Activated CD4-positive, alpha-beta T cell treated with anti-CD3 and anti-CD28 coated beads for 4 hours (primary cell): ENCODE data around the gene PSMA2.

ENCODE experiments used
- DNase-seq, 2 donors: peaks; one replicate each; pipeline ENCODE4 v3.0.0-alpha.2; 2020

The PSMA2 gene

DNA sequence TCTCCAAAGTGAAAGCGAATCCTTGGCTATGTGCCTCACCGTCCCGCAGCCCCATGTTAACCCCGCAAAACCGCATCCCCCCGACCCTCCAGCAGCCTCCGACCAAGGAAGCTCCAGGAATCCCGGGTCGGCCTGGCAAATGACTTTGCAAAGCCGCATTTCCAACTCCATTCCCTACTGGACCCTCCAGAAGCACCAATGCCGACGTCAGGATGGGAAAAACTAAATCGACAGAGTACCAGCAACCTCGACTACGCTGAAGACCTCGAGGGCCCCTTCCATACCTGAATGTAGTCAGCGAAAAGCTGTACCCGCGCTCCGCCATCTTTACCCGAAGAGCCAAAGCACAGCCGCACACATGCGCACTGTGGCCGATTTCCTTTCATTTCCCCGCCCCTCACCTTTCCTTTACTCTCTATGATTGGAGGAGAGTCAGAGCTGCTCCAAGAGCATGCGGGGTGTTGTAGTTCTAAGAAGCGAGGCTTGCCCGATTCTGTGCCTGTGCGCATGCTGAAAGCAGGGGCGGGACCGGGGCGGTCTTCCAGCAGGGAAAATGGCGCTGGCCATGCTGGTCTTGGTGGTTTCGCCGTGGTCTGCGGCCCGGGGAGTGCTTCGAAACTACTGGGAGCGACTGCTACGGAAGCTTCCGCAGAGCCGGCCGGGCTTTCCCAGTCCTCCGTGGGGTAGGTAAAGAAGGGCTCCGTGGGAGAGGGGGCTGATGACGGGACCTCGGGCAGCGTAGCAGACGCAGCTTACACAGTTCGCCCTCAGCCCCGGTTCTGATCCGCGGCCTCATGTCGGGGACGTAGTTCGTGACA, at the start of gene PSMA2, which contains the start of gene MRPL32:
TSS of gene PSMA2 (minus strand) at position 341 of the 818 bp plus-strand sequence. CDS start at position 325, 16 bp downstream.
TSS of gene MRPL32 (plus strand) at position 543 of the 818 bp plus-strand sequence. CDS start at position 554, 11 bp downstream.
- peak; percentile 92 to 93 for DNase-seq

DNA sequence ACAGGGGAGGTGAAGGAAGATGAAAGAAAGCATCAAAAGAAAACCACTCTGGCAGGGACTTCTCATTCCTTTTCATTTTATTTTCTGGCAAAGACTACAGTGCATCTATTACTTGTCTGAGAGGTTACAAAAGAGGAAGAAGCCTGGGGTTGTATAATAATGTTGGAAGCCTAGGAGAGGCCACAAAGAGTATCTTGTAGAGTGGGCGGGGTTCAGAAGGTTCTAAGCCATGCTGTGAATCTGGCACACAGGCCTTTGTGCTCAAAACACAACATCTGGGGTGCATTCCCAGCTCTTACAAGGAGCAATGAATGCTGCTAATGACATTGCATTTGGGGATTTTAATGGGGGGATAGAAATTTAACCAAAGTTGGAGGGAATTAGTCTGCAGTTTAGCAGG, 49.6 kb upstream of the PSMA2 start:
- no peak for DNase-seq

DNA sequence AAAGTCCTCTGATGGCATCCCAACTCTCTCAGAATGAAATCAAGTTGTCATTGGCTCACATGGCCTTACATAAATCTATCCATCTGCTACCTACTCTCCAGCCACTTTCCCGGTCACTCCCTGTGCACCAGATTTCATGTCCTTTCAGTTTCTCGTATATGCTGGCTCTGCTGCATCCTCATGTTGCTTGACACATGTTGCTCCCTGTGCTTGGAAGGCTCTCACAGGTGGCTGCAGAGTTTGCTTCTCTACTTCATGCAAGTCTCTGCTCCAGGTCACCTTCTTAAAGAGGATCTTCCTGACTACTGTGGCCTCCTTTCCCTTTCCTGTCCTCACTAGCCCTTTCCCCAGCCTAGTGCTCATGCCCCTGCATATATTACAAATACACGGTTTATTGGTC, 48.5 kb upstream of the PSMA2 start:
- no peak for DNase-seq

DNA sequence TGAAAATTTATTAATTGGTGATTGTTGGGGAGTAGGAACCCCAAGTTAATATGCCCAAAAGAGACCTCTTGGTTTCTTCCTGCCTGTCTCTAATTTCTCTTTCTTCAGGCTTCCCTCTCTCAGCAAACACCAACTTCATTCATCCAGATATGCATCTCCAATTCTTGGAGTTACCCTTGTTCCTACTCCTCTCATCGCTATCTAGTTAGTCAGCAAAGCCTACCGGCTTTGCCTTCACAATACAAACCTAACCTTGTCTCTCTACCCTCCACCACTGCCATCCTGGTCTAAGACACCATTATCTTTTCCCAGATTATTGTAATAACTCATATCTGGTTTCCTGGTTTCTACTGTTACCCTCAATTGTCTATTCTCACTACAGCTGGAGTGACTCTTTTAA, 48.1 kb upstream of the PSMA2 start:
- no peak for DNase-seq

DNA sequence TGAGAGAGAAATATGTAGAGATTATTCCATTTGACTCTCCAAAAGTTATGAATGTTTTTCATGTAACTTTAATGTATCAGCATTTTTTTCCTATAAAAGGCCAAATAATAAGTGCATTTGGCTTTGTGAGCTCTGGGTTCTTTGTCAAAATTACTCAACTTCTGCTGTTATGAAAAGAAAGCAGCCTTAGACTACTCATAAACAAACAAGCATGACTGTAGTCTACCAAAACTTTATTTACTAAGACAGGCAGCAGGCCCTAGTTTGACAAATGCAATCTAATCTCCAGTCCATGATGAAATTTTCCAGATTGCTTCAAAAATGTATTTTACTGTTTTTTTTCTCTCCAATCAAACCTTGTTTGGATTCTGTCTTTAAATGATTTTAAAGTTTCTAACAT, 46.5 kb upstream of the PSMA2 start:
- no peak for DNase-seq

DNA sequence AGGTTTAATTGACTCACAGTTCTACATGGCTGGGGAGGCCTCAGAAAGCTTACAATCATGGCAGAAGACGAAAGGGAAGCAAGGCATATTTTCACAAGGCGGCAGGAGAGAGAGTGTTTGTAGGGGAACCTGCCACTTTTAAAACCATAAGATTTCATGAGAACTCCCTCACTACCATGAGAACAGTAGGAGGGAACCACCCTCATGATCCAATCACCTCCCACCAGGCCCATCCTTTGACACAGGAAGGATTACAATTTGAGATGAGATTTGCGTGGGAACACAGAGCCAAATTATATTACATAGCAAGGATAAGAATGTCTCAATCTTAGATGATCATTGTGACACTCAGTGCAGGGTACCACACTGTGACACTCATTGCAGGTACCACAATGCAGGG, 44.4 kb upstream of the PSMA2 start:
- DNase-seq = no peak

DNA sequence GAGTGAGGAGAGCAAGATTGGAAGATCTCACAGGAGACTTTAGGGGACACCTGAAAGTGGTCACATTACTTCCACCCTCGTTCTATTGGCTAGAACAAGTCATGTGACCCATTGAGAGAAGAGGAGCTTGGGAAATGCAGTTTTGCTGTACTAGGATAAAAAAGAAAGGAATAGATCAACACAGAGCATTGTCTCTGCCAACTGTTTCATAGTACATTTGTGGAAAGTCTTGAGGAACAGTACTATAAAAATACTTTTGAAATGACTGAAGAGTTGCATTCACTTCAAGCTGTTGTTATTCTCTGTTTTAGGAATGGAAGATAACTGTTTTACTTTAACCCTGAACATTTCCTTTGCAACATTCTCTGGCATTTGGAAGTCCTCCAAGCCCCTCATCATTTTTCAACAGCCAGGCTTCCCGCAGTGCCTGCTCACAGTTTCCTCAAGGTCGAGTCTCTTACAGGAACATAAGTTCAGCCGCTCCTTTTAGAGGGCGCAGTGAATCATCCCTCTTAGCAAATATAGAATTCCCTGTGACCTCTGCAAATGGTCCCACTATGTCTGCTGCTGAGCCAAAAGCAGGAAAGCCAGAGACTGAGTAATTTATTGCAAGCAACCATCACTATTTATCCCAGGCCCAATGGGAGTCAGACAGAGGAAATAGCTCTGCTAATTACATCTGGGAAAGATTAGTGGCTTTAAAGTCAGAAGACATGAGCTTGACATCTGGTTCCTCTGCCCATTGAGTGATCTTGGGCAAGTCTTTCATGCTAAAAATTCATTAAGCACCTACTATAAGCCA, 40.9 kb upstream of the PSMA2 start:
- DNase-seq = no peak

DNA sequence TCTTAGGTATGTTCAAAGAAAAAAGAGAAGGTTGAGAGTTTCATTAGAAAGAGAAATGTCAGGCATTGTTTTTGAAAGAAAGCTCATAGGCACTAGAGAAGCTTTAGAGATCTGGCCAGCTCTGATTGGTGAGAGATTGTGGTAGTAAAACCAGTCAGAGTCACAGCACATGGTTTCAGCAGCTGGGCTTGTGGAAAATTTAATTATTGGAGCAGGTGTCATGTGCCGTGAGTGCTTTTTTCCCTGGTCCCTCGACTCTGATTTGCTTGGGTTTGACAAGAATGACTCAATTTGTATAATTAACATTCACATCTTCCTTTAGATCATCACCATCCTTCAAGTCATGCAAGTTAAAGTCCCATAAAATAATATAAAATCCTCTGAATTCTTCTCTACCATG, 35.4 kb upstream of the PSMA2 start:
- DNase-seq = no peak

DNA sequence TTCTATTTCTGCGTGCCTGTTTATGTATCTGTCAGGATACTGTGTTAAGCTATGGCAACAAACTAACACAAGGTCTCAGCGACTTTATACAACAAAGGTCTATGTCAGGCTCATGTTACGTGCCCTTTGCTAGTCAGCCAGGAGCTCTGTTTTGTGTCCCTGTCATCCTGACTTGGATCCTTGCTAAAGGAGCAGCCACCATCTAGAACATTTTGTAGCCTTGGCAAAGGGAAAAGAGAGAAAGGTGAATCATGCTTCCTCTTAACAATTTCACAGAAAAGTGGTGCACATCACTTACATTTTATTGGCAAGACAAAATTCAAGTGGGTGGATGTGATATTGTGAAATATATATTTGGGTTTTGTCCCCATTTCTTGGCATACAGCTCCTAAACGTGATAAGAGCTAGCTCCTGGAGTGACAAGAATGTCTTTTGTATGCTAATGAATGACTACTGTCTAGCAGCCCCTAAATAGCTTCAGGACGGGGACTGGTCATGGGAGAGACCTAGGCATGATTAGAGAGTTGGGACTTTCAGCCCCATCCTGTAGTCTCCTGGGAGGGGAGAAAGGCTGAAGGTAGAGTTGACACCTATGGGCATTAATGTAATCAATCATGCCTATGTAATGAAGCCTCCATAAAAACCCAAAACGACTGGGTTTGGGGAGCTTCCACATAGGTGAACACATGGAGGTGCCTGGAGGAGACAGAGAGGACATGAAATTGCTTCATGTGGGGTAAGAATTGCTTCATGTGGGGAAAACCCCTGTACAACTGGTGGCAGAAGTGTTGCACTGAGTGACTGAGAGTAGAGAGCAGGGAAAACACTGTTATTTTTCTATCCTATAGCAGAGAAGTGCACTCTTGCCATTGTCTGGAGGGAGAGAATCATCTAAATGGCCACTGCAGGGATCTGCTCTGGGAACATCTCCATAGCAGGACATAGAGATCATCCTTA, 33.2 kb upstream of the PSMA2 start:
- DNase-seq = no peak

DNA sequence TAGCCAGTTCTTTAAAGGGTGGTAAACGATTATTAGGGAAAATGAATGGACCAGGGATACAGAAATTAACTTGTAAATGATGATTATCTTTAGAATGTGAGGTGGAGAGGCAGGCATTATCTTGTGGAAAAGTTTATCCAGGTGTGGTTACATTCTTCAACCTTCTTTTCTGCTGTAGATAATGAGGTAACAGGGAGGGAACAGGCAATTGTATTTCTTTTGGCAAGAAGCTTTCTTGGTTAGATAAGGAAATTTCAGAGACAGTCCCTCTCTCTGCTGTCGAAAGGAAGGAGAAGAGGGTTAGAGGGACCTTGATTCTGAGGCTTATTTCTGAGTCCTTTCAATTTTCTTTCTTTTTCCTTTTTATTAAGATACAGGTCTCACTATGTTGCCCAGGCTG, 32.3 kb upstream of the PSMA2 start:
- DNase-seq = no peak

DNA sequence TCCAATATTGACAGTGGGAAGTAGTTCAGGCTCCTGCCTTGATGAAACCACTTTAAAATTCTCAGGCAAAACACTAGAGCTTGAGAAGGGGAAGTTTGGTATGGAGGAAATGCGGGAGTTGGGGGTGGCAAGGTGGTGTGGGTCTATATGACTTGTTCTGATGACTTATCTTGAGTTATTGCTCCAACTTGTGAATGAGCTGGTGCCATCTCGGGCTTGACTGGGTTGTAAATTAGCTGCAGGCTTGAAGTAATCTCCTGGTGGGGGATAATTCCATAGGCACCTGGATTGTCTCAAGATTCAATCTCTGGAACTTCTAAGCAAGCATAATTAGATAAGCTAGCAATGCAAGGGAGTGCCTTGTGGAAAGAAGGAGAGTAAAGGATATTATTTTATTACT, 29.2 kb upstream of the PSMA2 start:
- DNase-seq = no peak

DNA sequence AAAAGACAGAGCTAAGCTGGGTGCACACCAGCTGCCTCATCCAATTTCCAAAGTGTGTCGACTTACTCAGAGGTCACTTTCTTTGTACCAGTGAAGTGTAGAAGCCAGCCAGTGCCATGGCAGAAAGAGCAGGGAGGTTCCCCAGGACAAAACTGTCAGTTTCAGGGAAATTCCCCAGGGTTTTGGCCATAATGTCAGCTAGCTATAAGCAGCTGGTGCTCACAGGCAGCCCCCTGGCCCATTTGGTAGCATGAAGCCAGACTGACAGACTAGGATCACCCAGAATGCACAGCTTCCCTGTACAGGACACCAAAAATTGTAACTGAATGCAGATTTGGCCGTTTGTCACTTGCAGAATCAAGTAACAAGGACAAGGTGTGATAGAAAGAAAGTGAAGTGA, 28.8 kb upstream of the PSMA2 start:
- DNase-seq = no peak

DNA sequence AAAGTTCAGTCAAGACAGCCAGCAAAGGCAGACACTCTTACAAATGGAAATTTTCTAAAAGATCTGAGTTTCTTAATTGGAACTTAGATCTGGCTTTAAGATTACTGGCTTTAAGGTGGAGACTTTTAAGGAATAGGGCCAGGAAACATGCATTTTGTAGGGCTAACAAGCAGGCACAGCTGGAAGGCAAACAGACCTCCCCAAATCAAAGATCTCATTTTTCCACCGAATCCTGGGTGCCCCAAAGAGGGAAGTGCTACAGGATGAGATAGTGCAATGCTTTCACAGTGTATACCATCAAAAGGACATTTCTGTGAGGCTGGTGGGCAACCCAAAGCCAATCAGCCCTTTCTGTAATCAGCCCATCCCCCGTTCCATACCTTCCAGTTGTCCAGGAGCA, 27.6 kb upstream of the PSMA2 start:
- no peak for DNase-seq

DNA sequence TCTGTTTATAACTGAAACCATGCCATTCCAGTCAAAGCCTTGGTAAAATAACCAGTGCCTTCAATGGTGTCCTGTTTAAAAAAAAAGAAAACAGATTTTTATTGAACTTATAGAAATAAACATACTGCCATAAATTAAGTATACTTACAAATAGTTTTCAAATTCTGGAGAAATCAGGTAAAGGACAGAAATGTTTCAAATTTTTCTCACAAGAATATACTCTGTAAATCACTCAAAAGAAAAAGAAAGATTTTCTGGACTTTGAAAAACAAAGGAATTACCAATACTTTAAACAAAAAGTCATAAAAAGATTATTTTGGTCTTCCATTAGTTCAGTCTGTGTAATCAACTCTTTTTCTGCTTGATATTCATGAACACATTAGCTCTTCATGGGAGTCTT, 24.1 kb upstream of the PSMA2 start:
- no peak for DNase-seq

DNA sequence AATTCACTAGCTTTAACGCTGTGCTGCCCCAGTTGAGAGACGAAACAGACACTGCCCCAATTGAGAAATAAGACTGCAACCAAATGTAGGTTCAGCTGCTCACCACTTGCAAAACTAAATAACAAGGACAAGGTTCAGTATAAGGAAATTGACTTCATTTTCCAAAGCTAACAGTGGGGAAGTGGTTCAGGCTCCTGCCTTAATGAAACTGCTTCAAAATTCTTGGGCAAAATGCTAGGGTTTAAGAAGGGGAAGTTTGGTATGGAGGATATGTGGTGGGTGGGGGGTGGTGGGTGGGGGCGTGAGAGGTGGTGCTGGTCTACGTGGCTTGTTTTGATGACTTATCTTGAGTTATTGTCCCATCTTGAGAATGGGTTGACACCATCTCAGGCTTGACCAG, 22.0 kb upstream of the PSMA2 start:
- no peak for DNase-seq

DNA sequence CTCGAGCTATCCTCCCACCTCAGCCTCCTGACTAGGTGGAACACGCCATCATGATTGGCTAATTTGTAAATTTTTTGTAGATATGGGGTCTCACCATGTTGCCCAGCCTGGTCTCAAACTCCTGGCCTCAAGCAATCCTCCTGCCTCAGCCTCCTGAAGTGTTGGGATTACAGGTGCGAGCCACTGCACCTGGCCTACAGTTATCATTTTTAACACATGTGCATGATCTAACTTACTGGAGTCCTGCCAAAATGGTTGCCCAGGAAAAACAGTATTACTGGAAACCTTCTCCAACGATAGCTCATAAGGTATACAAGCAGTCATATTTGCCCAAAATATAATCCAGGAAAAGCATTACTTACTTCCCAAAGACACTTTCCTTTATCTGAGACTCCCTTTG, 20.4 kb upstream of the PSMA2 start:
- DNase-seq = no peak

DNA sequence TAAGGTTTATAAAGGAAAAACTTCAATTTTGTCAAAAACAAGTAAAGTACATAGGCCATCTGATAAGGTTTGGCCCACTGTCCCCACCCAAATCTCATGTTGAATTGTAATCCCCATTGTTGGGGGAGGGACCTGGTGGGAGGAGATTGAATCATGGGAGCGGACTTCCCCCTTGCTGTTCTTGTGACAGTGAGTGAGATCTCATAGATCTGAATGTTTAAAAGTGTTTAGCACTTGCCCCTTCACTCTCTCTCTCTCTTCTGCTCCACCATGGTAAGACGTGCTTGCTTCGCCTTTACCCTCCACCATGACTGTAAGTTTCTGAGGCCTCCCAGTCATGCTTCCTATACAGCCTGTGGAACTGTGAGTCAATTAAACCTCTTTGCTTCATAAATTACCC, 18.4 kb upstream of the PSMA2 start:
- DNase-seq = no peak

DNA sequence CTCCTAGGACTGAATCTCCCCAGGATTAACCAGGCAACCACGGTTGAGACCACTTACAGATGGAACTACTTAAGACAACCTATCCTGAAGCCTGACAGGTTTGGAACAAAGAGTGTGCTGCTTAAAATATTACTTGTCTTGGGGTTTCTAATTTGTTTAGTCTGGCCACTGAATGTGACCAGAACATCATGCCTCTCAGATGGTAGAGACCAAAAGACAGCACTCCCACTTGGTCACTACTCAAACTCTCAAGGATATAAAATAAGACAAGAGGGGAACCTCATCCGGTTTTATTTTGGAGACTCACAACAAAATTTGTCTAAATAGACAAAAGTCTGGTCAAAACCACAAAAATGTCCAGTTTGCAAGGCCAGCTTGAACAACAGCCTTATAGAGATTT, 15.5 kb upstream of the PSMA2 start:
- DNase-seq = no peak

DNA sequence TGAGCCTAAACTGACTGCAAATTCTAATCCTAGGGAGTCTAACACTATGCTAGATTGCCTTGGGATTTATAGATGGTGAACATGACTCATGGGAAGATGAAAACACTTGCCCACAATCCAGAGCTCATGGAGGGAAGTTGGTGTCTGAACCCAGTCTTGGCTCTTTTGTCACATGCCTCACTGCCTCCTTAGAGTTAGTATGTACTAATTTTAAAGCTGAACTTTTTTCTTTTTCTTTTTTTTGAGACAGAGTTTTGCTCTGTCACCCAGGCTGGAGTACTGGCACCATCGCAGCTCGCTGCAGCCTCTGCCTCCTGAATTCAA, 14.6 kb upstream of the PSMA2 start:
- DNase-seq = no peak

DNA sequence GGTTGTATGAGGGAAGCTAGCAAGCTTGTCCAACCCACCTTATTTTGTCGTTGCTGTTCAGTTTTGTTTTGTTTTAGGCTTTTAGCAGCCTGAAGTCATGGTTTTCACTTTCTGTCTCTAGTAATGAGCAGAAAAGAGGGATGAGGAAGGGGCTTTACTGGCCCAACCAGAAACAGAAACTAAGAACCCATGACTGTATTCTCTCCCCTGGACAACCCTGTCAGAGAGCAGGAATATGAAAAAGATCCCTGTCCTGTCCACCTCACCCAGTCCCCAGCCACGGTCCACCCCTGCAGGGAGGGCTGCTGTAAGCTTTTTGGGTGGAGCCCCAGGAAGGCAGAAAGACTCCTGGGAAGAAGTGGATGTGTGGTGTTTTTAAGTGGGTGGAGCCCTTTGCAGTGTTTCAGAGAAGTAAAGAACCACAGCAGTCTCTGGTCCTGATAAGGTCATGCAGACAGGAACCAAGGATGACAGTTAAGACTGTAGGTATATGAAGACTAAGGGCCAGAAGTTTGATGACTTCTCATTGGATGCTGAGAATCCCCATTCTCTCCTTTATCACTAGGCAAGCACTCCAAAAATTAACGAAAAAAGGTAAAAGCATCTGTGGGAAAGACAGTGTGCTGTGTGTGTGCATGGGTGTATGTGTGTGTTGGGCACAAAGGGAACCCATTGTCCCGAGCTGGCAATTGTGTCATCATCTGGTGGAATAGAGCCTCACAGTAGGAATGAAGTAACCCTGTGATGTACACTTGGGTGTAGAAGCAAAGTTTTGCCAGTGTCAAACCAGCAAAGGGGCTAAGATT, 14.1 kb upstream of the PSMA2 start:
- no peak for DNase-seq

DNA sequence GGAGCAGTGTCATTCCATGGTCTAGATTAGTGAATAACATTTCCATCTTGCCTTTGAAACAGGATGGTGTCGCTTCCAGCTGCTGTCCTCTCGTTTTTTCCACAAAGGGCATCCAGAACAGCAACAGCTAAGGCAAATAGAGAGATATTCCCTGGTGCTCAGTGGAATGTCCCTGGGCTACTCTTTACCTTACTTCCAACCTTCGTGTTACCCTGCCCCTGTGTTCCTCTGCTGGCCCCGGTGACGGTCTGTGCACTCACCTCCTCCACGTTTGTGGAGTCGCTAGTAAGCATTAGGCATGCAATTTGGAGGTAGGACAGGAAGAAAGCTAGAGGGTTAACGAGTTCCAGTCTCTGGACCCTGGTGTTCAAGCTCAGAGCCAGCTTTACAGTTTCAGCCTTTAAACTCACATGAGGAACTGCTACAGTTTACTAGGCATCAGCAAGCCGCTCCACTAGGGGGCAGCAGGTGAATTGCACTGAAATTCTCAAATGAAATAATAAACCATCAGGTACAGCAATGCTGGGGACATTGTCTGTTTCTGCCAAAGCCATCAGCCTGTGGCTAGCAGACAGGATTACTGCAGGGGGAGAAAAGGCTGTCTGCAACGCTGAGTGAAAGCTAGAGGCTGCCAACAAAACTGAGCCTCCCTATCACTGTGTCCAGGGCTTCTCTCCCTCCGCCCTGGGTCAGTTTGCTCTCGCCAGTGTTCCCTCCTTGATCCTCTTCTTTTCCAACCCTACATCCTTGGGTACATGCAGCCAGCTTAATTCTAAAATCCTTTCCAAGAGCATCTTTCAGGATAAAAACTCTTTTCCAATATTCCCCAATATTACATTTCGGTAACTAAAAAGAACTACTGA, 9.2 kb upstream of the PSMA2 start:
- DNase-seq = peak; percentile 67 to 77
